GM21367 (cell line): ENCODE results near the gene CEP57L1.

ENCODE experiments used
- ATAC-seq: cut with Tn5 transposase; IDR thresholded peaks from one replicate; pipeline ENCODE4 v1.9.1; 2021; ENCODE audit not compliant: unreplicated experiment

The CEP57L1 gene

GRCh38 chr6:109095036-109095834, at the start of gene CEP57L1:
Gene CEP57L1, plus strand, starts transcription at chr6:109095507. Its CDS starts 49,715 bp downstream, at chr6:109145222.
- ATAC-seq, result peak; percentile 68

DNA sequence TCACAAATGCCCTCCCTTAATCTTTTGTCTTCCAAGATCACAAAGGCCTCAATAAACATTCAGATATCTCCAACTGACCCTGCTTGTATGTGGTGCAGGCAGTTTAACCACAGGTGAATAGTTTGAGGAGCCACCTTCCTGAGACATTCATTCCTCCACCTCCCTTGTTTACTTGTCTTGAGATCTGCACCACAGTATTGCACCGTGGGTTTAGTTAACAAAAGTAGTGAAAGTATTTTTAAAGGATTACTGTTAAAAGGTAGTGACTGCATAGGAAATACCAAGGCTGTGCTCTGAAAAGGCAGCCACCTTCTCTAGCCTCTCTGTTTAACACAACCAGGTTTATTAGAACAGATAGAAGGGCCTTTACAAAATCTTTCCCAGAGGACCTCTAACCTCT, 47.1 kb upstream of the CEP57L1 start:
- ATAC-seq, result no peak

GRCh38 chr6:109048670-109049415, 46.5 kb upstream of the CEP57L1 start:
- ATAC-seq, result no peak

GRCh38 chr6:109050012-109050411, 45.3 kb upstream of the CEP57L1 start:
- ATAC-seq, result no peak

- ATAC-seq, result no peak
Measured at GRCh38 chr6:109050447-109051102, 44.7 kb upstream of the CEP57L1 start.

GRCh38 chr6:109051301-109052017, 43.8 kb upstream of the CEP57L1 start:
- no peak for ATAC-seq

- no peak for ATAC-seq
Measured at GRCh38 chr6:109052018-109052651, 43.2 kb upstream of the CEP57L1 start.

- no peak for ATAC-seq
Measured at GRCh38 chr6:109052852-109053251, 42.5 kb upstream of the CEP57L1 start.

DNA sequence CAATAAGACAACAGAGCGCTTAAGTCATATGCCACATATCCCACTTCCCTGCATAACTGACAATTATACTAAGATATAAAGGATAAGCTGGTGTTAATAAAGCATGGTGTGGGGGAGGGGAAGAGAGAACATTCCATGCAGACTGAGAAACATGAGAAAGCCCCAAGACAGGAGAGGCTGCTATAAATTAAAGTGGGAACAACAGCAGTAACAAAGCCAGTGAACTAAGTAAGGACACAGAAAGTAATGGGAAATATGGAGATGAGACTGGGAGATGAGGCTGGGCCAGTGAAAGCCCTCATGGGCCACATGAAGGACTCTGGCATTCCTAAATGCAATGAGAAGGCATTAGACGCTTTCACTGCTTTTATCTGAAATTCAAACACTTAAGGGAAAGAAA, 42.0 kb upstream of the CEP57L1 start:
- no peak for ATAC-seq

DNA sequence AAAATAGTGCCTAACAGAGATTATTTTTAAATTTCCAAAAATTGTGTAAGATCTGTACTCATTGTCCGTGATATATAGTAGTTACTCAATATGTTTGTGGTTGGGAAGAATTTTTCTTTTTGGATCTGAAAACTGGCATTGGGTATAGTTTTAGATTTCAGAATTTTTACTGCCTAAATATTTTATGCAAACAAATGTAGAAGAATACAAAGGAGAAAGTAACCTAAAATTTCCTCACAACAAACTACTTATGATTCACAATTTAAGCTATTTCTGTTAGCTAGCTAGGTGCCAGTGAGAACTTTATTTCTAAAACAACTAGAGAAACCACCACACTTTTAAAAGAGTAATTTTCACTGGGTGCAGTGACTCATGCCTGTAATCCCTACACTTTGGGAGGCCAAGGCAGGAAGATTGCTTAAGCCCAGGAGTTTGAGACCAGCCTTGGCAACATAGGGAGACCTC, 39.5 kb upstream of the CEP57L1 start:
- ATAC-seq, result no peak

DNA sequence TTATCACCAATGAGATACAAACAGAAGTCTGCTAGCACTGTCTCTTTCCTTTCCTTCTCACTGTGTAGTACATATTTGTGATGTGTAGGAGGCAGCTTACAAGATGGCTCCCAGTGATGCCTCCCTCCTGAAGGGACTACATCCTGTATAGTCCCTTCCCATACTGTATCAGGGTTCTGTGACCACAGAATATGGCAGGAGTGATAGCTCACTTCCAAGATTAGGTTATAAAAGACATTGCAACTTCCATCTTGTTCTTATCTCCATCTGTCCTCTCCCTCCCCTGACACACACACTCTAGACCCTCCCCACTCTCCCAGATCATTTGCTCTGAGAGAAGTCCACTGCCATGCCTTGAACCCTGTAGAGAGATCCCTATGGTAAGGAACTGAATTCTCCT, 38.6 kb upstream of the CEP57L1 start:
- ATAC-seq, result no peak

GRCh38 chr6:109058620-109059019, 36.7 kb upstream of the CEP57L1 start:
- ATAC-seq, result no peak

DNA sequence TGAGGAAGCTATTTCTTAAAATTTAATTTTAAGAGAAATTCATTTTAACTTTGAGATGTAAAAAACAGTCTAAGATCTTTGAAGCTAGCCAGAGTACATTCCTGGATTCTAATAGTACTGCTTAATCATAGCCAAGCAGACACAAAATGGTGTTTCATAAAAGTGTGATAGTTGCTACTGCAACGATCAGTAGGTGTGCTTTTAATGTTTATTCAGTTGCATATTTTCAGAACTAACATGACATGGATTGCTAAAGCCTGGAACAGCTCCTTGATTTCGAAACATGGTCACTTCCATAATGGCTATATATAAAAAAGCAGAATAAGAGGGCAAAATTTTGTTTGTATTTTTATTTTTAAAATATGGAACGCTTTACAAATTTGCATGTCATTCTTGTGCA, 36.2 kb upstream of the CEP57L1 start:
- ATAC-seq, result no peak

GRCh38 chr6:109059571-109060021, 35.7 kb upstream of the CEP57L1 start:
- ATAC-seq, result peak; percentile 68

GRCh38 chr6:109060571-109060970, 34.7 kb upstream of the CEP57L1 start:
- no peak for ATAC-seq

- ATAC-seq, result no peak
Measured at GRCh38 chr6:109062216-109062615, 33.1 kb upstream of the CEP57L1 start.

DNA sequence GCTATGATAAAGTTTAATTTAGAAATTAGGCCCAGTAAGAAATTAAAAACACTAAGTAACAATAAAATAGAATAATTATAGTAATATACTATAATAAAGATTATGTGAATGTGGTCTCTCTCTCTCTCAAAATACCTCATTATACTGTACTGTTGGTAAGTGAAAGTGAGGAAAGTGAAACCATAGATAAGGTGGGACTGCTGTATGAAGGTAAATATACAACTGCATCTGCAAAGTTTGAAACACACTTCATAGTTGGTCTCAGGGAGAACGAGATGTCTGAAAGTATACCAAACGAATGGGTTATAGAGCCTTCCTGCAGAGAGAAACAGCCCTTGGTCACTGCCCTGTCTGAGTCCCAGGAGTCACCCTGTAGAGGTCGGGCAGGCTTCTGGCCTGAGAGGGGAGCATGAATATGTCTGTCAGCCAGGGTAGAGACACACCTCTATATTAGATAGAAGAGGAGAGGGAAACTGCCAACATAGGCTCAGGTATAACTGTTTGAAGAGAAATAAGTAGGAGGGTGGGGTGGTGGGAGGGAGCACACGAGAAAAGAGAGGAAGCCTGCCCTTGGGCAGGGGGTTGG, 32.4 kb upstream of the CEP57L1 start:
- no peak for ATAC-seq

GRCh38 chr6:109069746-109070145, 25.6 kb upstream of the CEP57L1 start:
- ATAC-seq, result no peak

- no peak for ATAC-seq
Measured at GRCh38 chr6:109071125-109071917, 24.0 kb upstream of the CEP57L1 start.
